ENCODE data around the gene TBCK.

DNA sequence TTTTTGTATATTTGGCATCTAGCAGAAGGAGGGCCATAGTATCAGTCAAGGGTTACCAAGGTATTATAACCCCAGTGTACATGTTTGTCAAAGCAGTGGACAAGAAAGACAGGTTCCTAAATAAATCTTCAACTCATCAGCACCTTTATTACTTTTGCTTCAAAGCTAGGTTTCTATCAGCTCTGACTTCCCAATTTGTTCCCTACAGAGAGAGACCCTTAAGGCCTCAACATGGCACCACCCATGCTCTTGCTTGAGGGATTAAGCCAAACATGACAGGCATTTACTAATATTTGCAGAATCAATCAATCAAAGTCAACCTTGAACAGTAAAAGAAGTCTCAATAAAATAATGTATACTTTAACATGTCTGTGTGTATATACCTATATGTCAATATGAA lies 9.4 kb downstream of the TBCK start:
- TF ChIP-seq, protein P1, sequence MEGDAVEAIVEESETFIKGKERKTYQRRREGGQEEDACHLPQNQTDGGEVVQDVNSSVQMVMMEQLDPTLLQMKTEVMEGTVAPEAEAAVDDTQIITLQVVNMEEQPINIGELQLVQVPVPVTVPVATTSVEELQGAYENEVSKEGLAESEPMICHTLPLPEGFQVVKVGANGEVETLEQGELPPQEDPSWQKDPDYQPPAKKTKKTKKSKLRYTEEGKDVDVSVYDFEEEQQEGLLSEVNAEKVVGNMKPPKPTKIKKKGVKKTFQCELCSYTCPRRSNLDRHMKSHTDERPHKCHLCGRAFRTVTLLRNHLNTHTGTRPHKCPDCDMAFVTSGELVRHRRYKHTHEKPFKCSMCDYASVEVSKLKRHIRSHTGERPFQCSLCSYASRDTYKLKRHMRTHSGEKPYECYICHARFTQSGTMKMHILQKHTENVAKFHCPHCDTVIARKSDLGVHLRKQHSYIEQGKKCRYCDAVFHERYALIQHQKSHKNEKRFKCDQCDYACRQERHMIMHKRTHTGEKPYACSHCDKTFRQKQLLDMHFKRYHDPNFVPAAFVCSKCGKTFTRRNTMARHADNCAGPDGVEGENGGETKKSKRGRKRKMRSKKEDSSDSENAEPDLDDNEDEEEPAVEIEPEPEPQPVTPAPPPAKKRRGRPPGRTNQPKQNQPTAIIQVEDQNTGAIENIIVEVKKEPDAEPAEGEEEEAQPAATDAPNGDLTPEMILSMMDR (conservative IDR thresholded peaks at IDR 0.05; ENCODE audit: low read length), result no peak
- no peak for TF ChIP-seq EZH2phosphoT487 (IDR thresholded peaks at IDR 0.05; ENCODE audit: borderline replicate concordance)

All from Loucy (cell line).